ENCODE data around the gene C19orf53. TPM values are rescaled to one million over a fixed set of nuclear protein-coding genes. Genes with fewer than 3 reads are reported as not detected.
"Not testable (repeated sequence)": the region's sequence is repeated elsewhere in the genome, so short reads cannot be mapped to it uniquely, and the experiment has no call there.

C19orf53 gene
- total RNA-seq, 6 donors from 2014 or later: 9.4 to 158 (median 96.5) TPM

GRCh38 chr19:13751436-13751835, 22.8 kb upstream of the C19orf53 start:
- Histone ChIP-seq H3K4me1 (peaks cover 11 to 20% (median 13%) of the 10 kb centered on the region in 4 donors), H3K4me3 (no peak overlapping the region), H3K27ac (no peak overlapping the region), H3K27me3 (no peaks in the 10 kb centered on the region), H3K36me3 (peaks cover 31 to 53% (median 45%) of the 10 kb centered on the region in 4 donors), H3K9me3 (no peaks in the 10 kb centered on the region)
- no peak for TF ChIP-seq POLR2A (IDR thresholded peaks at IDR 0.05)
- no peak for TF ChIP-seq POLR2AphosphoS5 (IDR thresholded peaks at IDR 0.05)
- no peak for TF ChIP-seq EP300 (IDR thresholded peaks at IDR 0.05)
- TF ChIP-seq, protein P1, sequence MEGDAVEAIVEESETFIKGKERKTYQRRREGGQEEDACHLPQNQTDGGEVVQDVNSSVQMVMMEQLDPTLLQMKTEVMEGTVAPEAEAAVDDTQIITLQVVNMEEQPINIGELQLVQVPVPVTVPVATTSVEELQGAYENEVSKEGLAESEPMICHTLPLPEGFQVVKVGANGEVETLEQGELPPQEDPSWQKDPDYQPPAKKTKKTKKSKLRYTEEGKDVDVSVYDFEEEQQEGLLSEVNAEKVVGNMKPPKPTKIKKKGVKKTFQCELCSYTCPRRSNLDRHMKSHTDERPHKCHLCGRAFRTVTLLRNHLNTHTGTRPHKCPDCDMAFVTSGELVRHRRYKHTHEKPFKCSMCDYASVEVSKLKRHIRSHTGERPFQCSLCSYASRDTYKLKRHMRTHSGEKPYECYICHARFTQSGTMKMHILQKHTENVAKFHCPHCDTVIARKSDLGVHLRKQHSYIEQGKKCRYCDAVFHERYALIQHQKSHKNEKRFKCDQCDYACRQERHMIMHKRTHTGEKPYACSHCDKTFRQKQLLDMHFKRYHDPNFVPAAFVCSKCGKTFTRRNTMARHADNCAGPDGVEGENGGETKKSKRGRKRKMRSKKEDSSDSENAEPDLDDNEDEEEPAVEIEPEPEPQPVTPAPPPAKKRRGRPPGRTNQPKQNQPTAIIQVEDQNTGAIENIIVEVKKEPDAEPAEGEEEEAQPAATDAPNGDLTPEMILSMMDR (IDR thresholded peaks at IDR 0.05): no peak
- ATAC-seq (ENCODE audit: low FRiP score in 2 of 2) (no peak), DNase-seq (no peak)
- 87 to 94% methylated on average over 13 to 16 of the region's 16 CpGs for WGBS, 2 donors

DNA sequence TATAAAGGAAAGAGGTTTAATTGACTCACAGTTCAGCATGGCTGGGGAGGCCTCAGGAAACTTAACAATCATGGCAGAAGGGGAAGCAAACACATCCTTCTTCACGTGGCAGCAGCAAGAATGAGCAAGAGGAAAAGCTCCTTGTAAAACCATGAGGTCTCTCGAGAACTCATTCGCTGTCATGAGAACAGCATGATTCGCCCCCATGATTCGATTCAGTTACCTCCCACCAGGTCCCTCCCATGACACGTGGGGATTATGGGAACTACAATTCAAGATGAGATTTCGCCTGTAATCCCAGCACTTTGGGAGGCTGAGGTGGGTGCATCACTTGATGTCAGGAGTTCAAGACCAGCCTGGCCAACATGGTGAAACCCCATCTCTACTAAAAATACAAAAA, 20.6 kb upstream of the C19orf53 start:
- Histone ChIP-seq H3K36me3 (peaks cover 41 to 75% (median 66%) of the 10 kb centered on the region in 4 donors), H3K4me1 (peaks cover 7 to 13% (median 8%) of the 10 kb centered on the region in 4 donors)
- not testable (repeated sequence) for ATAC-seq (ENCODE audit: low FRiP score in 2 of 2); H3K9me3 ChIP-seq; DNase-seq; H3K27ac ChIP-seq; H3K4me3 ChIP-seq; H3K27me3 ChIP-seq
- WGBS, 2 donors: 82 to 89% methylated on average over 7 of the region's 7 CpGs

DNA sequence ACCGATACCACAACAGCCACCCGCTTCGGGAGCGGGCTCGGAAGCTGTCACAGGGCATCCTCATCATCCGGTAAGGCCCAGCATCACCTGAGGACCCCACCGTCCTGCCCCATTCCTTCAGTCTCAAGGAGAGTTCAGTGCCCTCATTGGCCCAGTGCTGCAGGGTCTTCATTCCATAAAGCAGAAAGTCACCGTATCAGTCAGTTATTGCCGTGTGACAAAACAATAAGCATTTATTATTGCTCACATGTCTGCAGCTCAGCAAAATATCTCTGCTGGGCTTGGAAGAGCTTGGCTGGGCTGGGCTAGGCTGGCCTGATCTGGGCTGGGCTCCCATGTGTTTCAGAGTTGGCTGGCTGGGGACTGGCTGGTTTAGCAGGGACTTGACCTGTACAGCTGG, 18.0 kb upstream of the C19orf53 start:
- Histone ChIP-seq H3K9me3 (no peaks in the 10 kb centered on the region), H3K36me3 (peaks cover 48 to 98% (median 86%) of the 10 kb centered on the region in 4 donors), H3K27me3 (no peaks in the 10 kb centered on the region), H3K27ac (no peak overlapping the region), H3K4me3 (no peak overlapping the region), H3K4me1 (no peaks in the 10 kb centered on the region)
- DNase-seq (no peak), ATAC-seq (ENCODE audit: low FRiP score in 2 of 2) (no peak)
- 96 to 99% methylated on average over 9 of the region's 9 CpGs for WGBS, 2 donors
- TF ChIP-seq POLR2AphosphoS5 (IDR thresholded peaks at IDR 0.05): no peak

GRCh38 chr19:13757805-13758772, 16.2 kb upstream of the C19orf53 start:
- Histone ChIP-seq H3K27ac (no peak overlapping the region), H3K9me3 (no peaks in the 10 kb centered on the region), H3K4me3 (no peak overlapping the region), H3K36me3 (peaks cover 44 to 98% (median 84%) of the 10 kb centered on the region in 4 donors), H3K27me3 (no peaks in the 10 kb centered on the region), H3K4me1 (peaks cover 0 to under 1% (median 0%) of the 10 kb centered on the region in 4 donors)
- ATAC-seq (ENCODE audit: low FRiP score in 2 of 2) (no peak), DNase-seq (no peak)
- no peak for TF ChIP-seq POLR2A (IDR thresholded peaks at IDR 0.05)
- TF ChIP-seq, protein P1 (IDR thresholded peaks at IDR 0.05): no peak
- no peak for TF ChIP-seq EP300 (IDR thresholded peaks at IDR 0.05)
- no peak for TF ChIP-seq POLR2AphosphoS5 (IDR thresholded peaks at IDR 0.05)
- 85 to 92% methylated on average over 13 to 15 of the region's 15 CpGs for WGBS, 2 donors

DNA sequence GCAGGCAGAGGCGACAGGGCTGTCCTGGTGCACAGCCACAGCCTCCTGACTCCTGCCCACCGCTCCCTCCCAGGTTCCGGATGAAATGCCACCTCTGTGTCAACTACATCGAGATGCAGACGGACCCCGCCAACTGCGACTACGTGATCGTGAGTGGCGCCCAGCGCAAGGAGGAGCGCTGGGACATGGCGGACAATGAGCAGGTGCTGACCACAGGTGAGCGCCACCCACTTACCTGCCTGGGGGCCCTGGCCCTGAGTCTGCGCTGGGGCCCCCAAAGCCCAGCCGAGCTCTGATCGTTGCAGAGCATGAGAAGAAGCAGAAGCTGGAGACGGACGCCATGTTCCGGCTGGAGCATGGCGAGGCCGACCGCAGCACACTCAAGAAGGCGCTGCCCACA, 15.5 kb upstream of the C19orf53 start:
- Histone ChIP-seq H3K27me3 (no peaks in the 10 kb centered on the region), H3K9me3 (no peaks in the 10 kb centered on the region), H3K4me3 (no peak overlapping the region), H3K4me1 (peaks cover 0 to 7% (median 2%) of the 10 kb centered on the region in 4 donors), H3K36me3 (peaks cover 39 to 97% (median 81%) of the 10 kb centered on the region in 4 donors), H3K27ac (no peak overlapping the region)
- ATAC-seq (ENCODE audit: low FRiP score in 2 of 2) (no peak), DNase-seq (peak in 1 of 2 donors; percentile 67)
- WGBS, 2 donors: 96 to 97% methylated on average over 17 to 21 of the region's 24 CpGs
- TF ChIP-seq POLR2AphosphoS5 (IDR thresholded peaks at IDR 0.05) (no peak), EP300 (IDR thresholded peaks at IDR 0.05) (no peak), POLR2A (IDR thresholded peaks at IDR 0.05) (no peak)
- TF ChIP-seq, protein P1 (IDR thresholded peaks at IDR 0.05): no peak
